NCI-H82 treated with DMSO at 0.1 percent for 48 hours (cell line): ENCODE measurements around the gene KRTAP2-1.
"Not testable (repeated sequence)": the region's sequence is repeated elsewhere in the genome, so short reads cannot be mapped to it uniquely, and the experiment has no call there.

ENCODE experiments used
- DNase-seq: peaks from one replicate; lab custom pipeline; 2025; ENCODE audit not compliant: unreplicated experiment; lab: John Stamatoyannopoulos, UW

KRTAP2-1 gene

GRCh38 chr17:41046735-41047465 is at the start of gene KRTAP2-1:
Gene KRTAP2-1, minus strand, starts transcription at chr17:41047316. Its CDS starts 49 bp downstream, at chr17:41047267.
- DNase-seq, result not testable (repeated sequence)

GRCh38 chr17:41096055-41096454 is 48.9 kb upstream of the KRTAP2-1 start:
- DNase-seq, result no peak

- not testable (repeated sequence) for DNase-seq
Observed at GRCh38 chr17:41088760-41089352, 41.7 kb upstream of the KRTAP2-1 start.

- not testable (repeated sequence) for DNase-seq
Observed at GRCh38 chr17:41084100-41084856, 37.2 kb upstream of the KRTAP2-1 start, which contains the start of gene KRTAP4-7. Gene KRTAP4-7, plus strand, starts transcription at chr17:41084150. Its CDS starts 57 bp downstream, at chr17:41084207.

GRCh38 chr17:41083427-41083826 is 36.3 kb upstream of the KRTAP2-1 start:
- not testable (repeated sequence) for DNase-seq

GRCh38 chr17:41082626-41083025 is 35.5 kb upstream of the KRTAP2-1 start:
- no peak for DNase-seq

- DNase-seq, result no peak
Observed at GRCh38 chr17:41076788-41077187, 29.7 kb upstream of the KRTAP2-1 start.

- DNase-seq, result no peak
Observed at GRCh38 chr17:41073676-41074075, 26.6 kb upstream of the KRTAP2-1 start.

- no peak for DNase-seq
Observed at GRCh38 chr17:41071606-41072360, 24.7 kb upstream of the KRTAP2-1 start.

GRCh38 chr17:41069031-41069430 is 21.9 kb upstream of the KRTAP2-1 start:
- no peak for DNase-seq

GRCh38 chr17:41067281-41067680 is 20.2 kb upstream of the KRTAP2-1 start:
- DNase-seq, result no peak

GRCh38 chr17:41065829-41066624 is 18.9 kb upstream of the KRTAP2-1 start, which contains the start of gene KRTAP2-4:
Gene KRTAP2-4, minus strand, starts transcription at chr17:41065879. Its CDS starts 34 bp downstream, at chr17:41065845.
- no peak for DNase-seq

GRCh38 chr17:41065016-41065689 is 18.0 kb upstream of the KRTAP2-1 start:
- not testable (repeated sequence) for DNase-seq

GRCh38 chr17:41064301-41064700 is 17.2 kb upstream of the KRTAP2-1 start:
- DNase-seq, result no peak

- DNase-seq, result no peak
Observed at GRCh38 chr17:41063449-41063848, 16.3 kb upstream of the KRTAP2-1 start.

GRCh38 chr17:41061964-41062363 is 14.8 kb upstream of the KRTAP2-1 start:
- no peak for DNase-seq

- no peak for DNase-seq
Observed at GRCh38 chr17:41060052-41060604, 13.0 kb upstream of the KRTAP2-1 start, which contains the start of gene KRTAP2-3. Gene KRTAP2-3, minus strand, starts transcription at chr17:41060114. Its CDS starts 64 bp downstream, at chr17:41060050.

- DNase-seq, result not testable (repeated sequence)
Observed at GRCh38 chr17:41059276-41060051, 12.3 kb upstream of the KRTAP2-1 start.
